Hepatocyte (in vitro differentiated cells): ENCODE data around the gene RIN3. TPM values are rescaled to one million over a fixed set of nuclear protein-coding genes. Genes with fewer than 3 reads are reported as not detected.

ENCODE experiments used
- DNase-seq: peaks from one replicate; pipeline ENCODE4 v3.0.0-alpha.2; 2016; ENCODE audit warnings: low spot score
- H2AFZ ChIP-seq: fragments of 200-600 bp; sonication (generic); 2 replicates; pipeline ENCODE4 v1.6.0; 2016; ENCODE audit warnings: antibody characterized with exemption, mild to moderate bottlenecking
- H3K27ac ChIP-seq: fragments of 200-600 bp; sonication (generic); 2 replicates; pipeline ENCODE4 v1.5.1; 2016; ENCODE audit warnings: mild to moderate bottlenecking
- H3K27me3 ChIP-seq: fragments of 200-600 bp; sonication (generic); 2 replicates; pipeline ENCODE4 v1.6.1; 2016
- H3K36me3 ChIP-seq: fragments of 200-600 bp; sonication (generic); replicated peaks from 2 replicates; pipeline ENCODE4 v1.5.1; 2016; ENCODE audit warnings: low read depth; ENCODE audit not compliant: insufficient read depth
- H3K4me1 ChIP-seq: fragments of 200-600 bp; sonication (generic); 2 replicates; pipeline ENCODE4 v1.5.1; 2016; ENCODE audit warnings: mild to moderate bottlenecking, moderate library complexity; ENCODE audit not compliant: insufficient read depth
- H3K4me2 ChIP-seq: fragments of 200-600 bp; sonication (generic); 2 replicates; pipeline ENCODE4 v1.6.0; 2016
- H3K4me3 ChIP-seq: fragments of 200-600 bp; sonication (generic); 2 replicates; pipeline ENCODE4 v1.5.1; 2016; ENCODE audit warnings: mild to moderate bottlenecking
- H3K79me2 ChIP-seq: fragments of 200-600 bp; sonication (generic); 2 replicates; pipeline ENCODE4 v1.6.0; 2017; ENCODE audit warnings: mild to moderate bottlenecking
- H3K9me2 ChIP-seq: fragments of 200-600 bp; sonication (generic); replicated peaks from 2 replicates; pipeline ENCODE4 v1.6.0; 2017; ENCODE audit warnings: mild to moderate bottlenecking; ENCODE audit not compliant: insufficient read depth
- H3K9me3 ChIP-seq: fragments of 200-600 bp; sonication (generic); 2 replicates; pipeline ENCODE4 v1.5.1; 2016; ENCODE audit warnings: low read depth, mild to moderate bottlenecking
- H4K20me1 ChIP-seq: fragments of 200-600 bp; sonication (generic); 2 replicates; pipeline ENCODE4 v1.6.0; 2016; ENCODE audit warnings: mild to moderate bottlenecking; ENCODE audit not compliant: insufficient read depth, poor library complexity, severe bottlenecking
- EZH2 ChIP-seq: fragments of 200-600 bp; sonication (generic); IDR thresholded peaks from 2 replicates; pipeline ENCODE4 v1.6.1; 2016; ENCODE audit warnings: antibody characterized with exemption, mild to moderate bottlenecking, borderline replicate concordance
- EZH2phosphoT487 ChIP-seq: fragments of 200-600 bp; sonication (generic); IDR thresholded peaks from one replicate; pipeline ENCODE4 v1.6.1; 2018; ENCODE audit warnings: antibody characterized with exemption, mild to moderate bottlenecking, low read depth, moderate library complexity; ENCODE audit not compliant: unreplicated experiment, severe bottlenecking
- WGBS: methylation state at CpG from one replicate; pipeline ENCODE4 v1.1.6; 2016; ENCODE audit warnings: low lambda C conversion rate; ENCODE audit errors: missing lambda C conversion rate; 5-methylcytosine and 5-hydroxymethylcytosine counted together
- polyA plus RNA-seq: library from polyadenylated mRNA; unstranded; fragments of >200 nt; fragmentation: Nextera tagmentation; extraction: Ambion mirVana; gene quantifications from 2 replicates; pipeline ENCODE4 v1.2.1, GENCODE V29; 2016
- total RNA-seq: library from RNA; depleted of rRNA; stranded (reverse); fragments of >200 nt; gene quantifications from 2 replicates; pipeline ENCODE4 v1.2.3, GENCODE V29; 2014
- TF ChIP-seq, protein P1 (sequence below): fragments of 200-600 bp; sonication (generic); IDR thresholded peaks from 2 replicates; pipeline ENCODE4 v1.5.1; 2016; ENCODE audit warnings: antibody characterized with exemption, mild to moderate bottlenecking; ENCODE audit not compliant: poor library complexity

RIN3 gene
- total and polyA plus RNA-seq, 2 experiments from 2014 or later, result 4.2 to 11.8 TPM

DNA sequence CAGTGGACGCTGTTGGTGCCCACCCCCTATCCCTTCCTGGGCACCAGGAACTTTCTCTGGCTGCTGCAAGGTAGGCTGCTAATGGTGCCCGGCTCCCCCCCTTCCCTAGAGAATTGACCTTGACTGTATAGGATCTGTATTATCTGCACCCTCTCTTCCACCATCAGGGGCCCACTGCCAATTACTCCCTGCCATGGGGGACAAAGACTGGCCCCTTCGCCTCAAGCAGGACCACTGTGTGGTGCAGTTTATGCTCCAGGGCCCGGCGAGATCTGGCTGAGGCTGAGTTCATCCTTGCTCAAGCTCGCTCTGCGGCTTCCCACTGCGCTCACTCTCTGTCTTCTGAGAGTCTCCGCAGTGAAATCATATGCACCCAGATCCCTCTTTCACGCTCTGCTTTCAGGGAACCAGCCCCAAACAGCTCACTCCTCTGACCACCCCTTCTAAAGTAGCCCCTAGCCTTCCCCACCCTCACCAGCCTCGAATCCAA, 139.6 kb downstream of the RIN3 start:
- Histone ChIP-seq H3K4me2 (no peak overlapping the region), H3K27ac (no peak overlapping the region), H3K4me3 (no peak overlapping the region), H3K9me2 (no peaks in the 10 kb centered on the region), H3K9me3 (no peaks in the 10 kb centered on the region), H3K79me2 (no peaks in the 10 kb centered on the region), H3K36me3 (no peaks in the 10 kb centered on the region), H3K27me3 (no peaks in the 10 kb centered on the region), H3K4me1 (no peaks in the 10 kb centered on the region), H2AFZ (no peak overlapping the region), H4K20me1 (no peaks in the 10 kb centered on the region)
- 90% methylated on average over 11 of the region's 11 CpGs for WGBS
- DNase-seq, result no peak
- TF ChIP-seq, protein P1, sequence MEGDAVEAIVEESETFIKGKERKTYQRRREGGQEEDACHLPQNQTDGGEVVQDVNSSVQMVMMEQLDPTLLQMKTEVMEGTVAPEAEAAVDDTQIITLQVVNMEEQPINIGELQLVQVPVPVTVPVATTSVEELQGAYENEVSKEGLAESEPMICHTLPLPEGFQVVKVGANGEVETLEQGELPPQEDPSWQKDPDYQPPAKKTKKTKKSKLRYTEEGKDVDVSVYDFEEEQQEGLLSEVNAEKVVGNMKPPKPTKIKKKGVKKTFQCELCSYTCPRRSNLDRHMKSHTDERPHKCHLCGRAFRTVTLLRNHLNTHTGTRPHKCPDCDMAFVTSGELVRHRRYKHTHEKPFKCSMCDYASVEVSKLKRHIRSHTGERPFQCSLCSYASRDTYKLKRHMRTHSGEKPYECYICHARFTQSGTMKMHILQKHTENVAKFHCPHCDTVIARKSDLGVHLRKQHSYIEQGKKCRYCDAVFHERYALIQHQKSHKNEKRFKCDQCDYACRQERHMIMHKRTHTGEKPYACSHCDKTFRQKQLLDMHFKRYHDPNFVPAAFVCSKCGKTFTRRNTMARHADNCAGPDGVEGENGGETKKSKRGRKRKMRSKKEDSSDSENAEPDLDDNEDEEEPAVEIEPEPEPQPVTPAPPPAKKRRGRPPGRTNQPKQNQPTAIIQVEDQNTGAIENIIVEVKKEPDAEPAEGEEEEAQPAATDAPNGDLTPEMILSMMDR, result no peak
- TF ChIP-seq EZH2phosphoT487 (no peak), EZH2 (no peak)

DNA sequence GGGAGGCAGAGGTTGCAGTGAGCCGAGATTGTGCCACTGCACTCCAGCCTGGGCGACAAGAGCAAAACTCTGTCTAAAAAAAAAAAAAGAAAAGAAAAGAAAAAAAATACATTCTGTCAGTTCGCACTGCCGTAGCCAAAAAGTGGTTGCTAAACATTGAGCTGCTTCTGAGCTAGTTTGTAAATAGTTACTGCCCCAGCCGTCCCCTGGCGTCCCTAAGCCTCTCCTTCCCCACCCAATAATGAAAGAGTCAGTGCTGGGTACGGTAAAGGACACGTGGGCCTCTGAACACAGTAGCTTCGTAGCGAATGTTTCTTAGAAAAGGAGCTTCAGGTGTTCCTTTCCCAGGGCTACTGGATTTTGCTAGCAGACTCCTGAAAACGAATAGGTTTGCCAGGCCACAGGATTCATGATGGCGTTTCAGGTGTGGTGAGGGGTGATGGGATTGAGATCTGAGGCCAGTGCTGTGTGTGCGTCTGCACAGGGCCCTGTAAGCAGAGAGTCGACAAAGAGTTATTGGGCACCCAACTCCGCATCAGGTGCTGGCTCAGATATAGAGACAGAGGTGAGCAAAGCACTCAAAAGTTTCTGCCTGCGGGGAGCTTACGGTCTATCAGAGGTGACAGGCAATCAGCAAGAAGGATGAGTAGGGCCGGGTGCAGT, 140.8 kb downstream of the RIN3 start:
- TF ChIP-seq EZH2 (no peak), EZH2phosphoT487 (no peak)
- TF ChIP-seq, protein P1, result no peak
- Histone ChIP-seq H3K36me3 (no peaks in the 10 kb centered on the region), H2AFZ (no peak overlapping the region), H4K20me1 (no peaks in the 10 kb centered on the region), H3K4me2 (no peak overlapping the region), H3K27me3 (no peaks in the 10 kb centered on the region), H3K9me3 (no peaks in the 10 kb centered on the region), H3K9me2 (no peaks in the 10 kb centered on the region), H3K4me1 (no peaks in the 10 kb centered on the region), H3K4me3 (no peak overlapping the region), H3K27ac (no peak overlapping the region), H3K79me2 (no peaks in the 10 kb centered on the region)
- DNase-seq, result no peak
- 94% methylated on average over 17 of the region's 18 CpGs for WGBS

DNA sequence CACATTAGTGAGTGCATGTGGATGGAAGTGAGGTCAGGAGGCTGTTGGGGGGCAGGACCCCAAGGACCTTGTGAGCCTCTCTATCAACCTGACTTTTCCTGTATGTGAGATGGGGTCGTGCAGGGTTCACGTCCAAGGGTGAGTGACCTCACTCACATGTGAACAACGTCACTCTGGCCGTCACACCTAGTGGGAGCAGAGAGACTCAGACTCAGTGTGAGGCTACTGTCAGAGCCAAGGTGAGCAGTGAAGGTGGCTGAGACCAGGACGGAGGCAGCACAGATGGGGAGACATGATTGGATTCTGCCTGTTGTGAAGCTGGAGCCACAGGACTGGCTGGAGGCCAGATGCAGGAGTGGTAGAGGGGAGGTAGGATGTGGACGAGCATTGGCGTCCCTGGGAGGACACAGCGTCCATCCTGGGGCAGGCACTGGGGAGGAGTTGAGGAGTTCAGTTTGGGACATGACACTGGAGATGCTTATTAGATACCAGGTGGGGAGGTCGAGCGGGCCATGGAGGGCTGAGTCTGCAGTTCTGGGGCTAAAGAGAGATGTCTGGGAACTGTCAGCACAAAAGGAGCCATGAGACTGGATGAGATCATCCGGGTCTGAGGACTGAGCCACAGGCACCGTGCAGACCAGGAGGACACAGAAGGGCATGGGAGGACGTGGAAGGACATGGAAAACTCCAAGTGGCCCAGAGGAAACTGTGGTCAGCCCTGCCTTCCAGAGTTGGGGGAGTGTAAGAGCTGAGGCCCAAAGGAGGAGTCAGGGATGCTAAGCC, 142.0 kb downstream of the RIN3 start:
- H4K20me1 ChIP-seq, result no peaks in the 10 kb centered on the region
- H3K79me2 ChIP-seq, result no peaks in the 10 kb centered on the region
- no peaks in the 10 kb centered on the region for H3K4me1 ChIP-seq
- H2AFZ ChIP-seq, result no peak overlapping the region
- WGBS, result 85% methylated on average over 13 of the region's 13 CpGs
- no peaks in the 10 kb centered on the region for H3K36me3 ChIP-seq
- TF ChIP-seq EZH2phosphoT487 (no peak), EZH2 (no peak)
- TF ChIP-seq, protein P1, result no peak
- no peaks in the 10 kb centered on the region for H3K27me3 ChIP-seq
- no peak for DNase-seq
- no peaks in the 10 kb centered on the region for H3K9me3 ChIP-seq
- no peaks in the 10 kb centered on the region for H3K9me2 ChIP-seq
- no peak overlapping the region for H3K4me3 ChIP-seq
- no peak overlapping the region for H3K27ac ChIP-seq
- H3K4me2 ChIP-seq, result no peak overlapping the region
